ENCODE measurements around the gene WDR73. TPM values are rescaled to one million over a fixed set of nuclear protein-coding genes. Genes with fewer than 3 reads are reported as not detected.
A peak's percentile ranks its signal among the peaks of the same experiment; 100 is the strongest.

Gene WDR73
- total and polyA plus RNA-seq, 2 of the 8 experiments (the other 6 are each of a cell fraction or from before 2014, with no cell fraction given) = 22.7 to 23.1 TPM

- H4K20me1 ChIP-seq (replicated peaks in 1 of 2; ENCODE audit: control insufficient read depth in 1 of 2, insufficient read depth in 2 of 2, low read length in 2 of 2) = peaks cover 0 to 3% of the 10 kb centered on the region in 2 experiments
- FAIRE-seq (no peak), DNase-seq (ENCODE audit: low read depth in 1 of 2, low spot score in 2 of 2) (no peak)
- no peak for TF ChIP-seq BCL11A (IDR thresholded peaks at IDR 0.05; ENCODE audit: low read depth in 2 of 2, low read length in 2 of 2)
- no peak for TF ChIP-seq CBX8 (IDR thresholded peaks at IDR 0.05; ENCODE audit: borderline replicate concordance, low read depth, low read length)
- TF ChIP-seq SUZ12 (IDR thresholded peaks at IDR 0.05; ENCODE audit: low read length) = no peak
- TF ChIP-seq SAP30 (IDR thresholded peaks at IDR 0.05; ENCODE audit: insufficient read depth, insufficient replicate concordance, low read length) = no peak
- TF ChIP-seq PHF8 (conservative IDR thresholded peaks at IDR 0.05; ENCODE audit: low read depth, low read length) = no peak
- no peak for TF ChIP-seq CTCF (IDR thresholded peaks at IDR 0.05; ENCODE audit: control extremely low read depth in 1 of 3, insufficient read depth in 1 of 3, low read depth in 1 of 3, low read length in 3 of 3)
- H3K27ac ChIP-seq (ENCODE audit: low read depth, low read length) = no peak overlapping the region
- H2BK12ac ChIP-seq (ENCODE audit: low read depth, low read length) = 0 out of 2 replicates have a peak overlapping the region, but pooled peaks have one; percentile 17
- 81% methylated on average over 10 of the region's 10 CpGs; no CpG with 5 or more reads in 1 of the 2 experiments for WGBS, 2 experiments (ENCODE audit: extremely low coverage in 1 of 2, insufficient coverage in 1 of 2, insufficient read length in 1 of 2, insufficient replicate concordance in 2 of 2, low coverage in 1 of 2, low lambda C conversion rate in 2 of 2, missing lambda C conversion rate in 1 of 2)
- no peak overlapping the region for H2AFZ ChIP-seq (ENCODE audit: low read length)
- H3K4me1 ChIP-seq (replicated peaks in 1 of 4; ENCODE audit: control insufficient read depth in 3 of 4, insufficient read depth in 4 of 4, low read length in 3 of 4) = peaks cover 7 to 18% (median 10%) of the 10 kb centered on the region in 4 experiments
- peak overlapping the region in 1 of 2 experiments; percentile 65; a peak in 1 of 4 replicates for H3K4me2 ChIP-seq (ENCODE audit: insufficient read depth in 1 of 2, low read depth in 2 of 2, low read length in 2 of 2)
- H2BK15ac ChIP-seq (ENCODE audit: low read length) = no peak overlapping the region
- H3K79me1 ChIP-seq (ENCODE audit: low read depth, low read length) = no peaks in the 10 kb centered on the region; the same call in 1 of the 2 replicates
- H4K8ac ChIP-seq (ENCODE audit: extremely low read depth, insufficient read depth, low read length) = no peak overlapping the region
- H3K23me2 ChIP-seq (ENCODE audit: low read depth, low read length) = peaks cover 15% of the 10 kb centered on the region
- peaks cover 0 to 26% of the 10 kb centered on the region in 2 experiments; a peak in 2 of 4 replicates for H3K79me2 ChIP-seq (ENCODE audit: control insufficient read depth in 1 of 2, insufficient read depth in 2 of 2, low read length in 2 of 2)
- H3K18ac ChIP-seq (ENCODE audit: extremely low read depth, low read length) = no peak overlapping the region
- H4K91ac ChIP-seq (replicated peaks; ENCODE audit: insufficient read length, low read length) = no peak overlapping the region
- no peak overlapping the region for H2AK5ac ChIP-seq (ENCODE audit: low read depth, low read length)
- H3K4ac ChIP-seq (replicated peaks; ENCODE audit: insufficient read length, low read depth, low read length) = no peak overlapping the region
- no peak overlapping the region for H3K23ac ChIP-seq (ENCODE audit: insufficient read length)
- ChIA-PET POLR2A (ENCODE audit: partially characterized antibody) (interaction anchor here (0.7 to 11.9 kb wide), 10 partner anchors 17 to 152 kb away, joined by 3 to 176 read pairs (median 6); partner anchors contain the start of gene WDR73), CTCF (ENCODE audit: partially characterized antibody) (interaction anchor here (0.6 to 6.5 kb wide), 19 partner anchors 9 to 335 kb away, joined by 3 to 61 read pairs (median 8); partner anchors contain the start of gene WDR73)
- no peaks in the 10 kb centered on the region for H3K9me3 ChIP-seq (ENCODE audit: insufficient read depth in 2 of 2, low read depth in 1 of 2, low read length in 1 of 2)
- H3K36me3 ChIP-seq (ENCODE audit: control insufficient read depth in 2 of 4, insufficient read depth in 4 of 4, low read length in 3 of 4) = peaks cover 0 to 6% (median 0%) of the 10 kb centered on the region in 4 experiments; a peak in 1 of 8 replicates
- no peak overlapping the region for H2BK20ac ChIP-seq (ENCODE audit: low read length)
- no peak overlapping the region for H2BK120ac ChIP-seq (replicated peaks; ENCODE audit: low read depth, low read length)
- no peak overlapping the region for H3K9ac ChIP-seq (replicated peaks in 1 of 4; ENCODE audit: extremely low read depth in 1 of 4, low read depth in 3 of 4, low read length in 3 of 4)
- H4K5ac ChIP-seq (ENCODE audit: insufficient read length, low read depth, low read length) = no peak overlapping the region
- H3K56ac ChIP-seq (replicated peaks; ENCODE audit: insufficient read length, low read depth, low read length) = no peak overlapping the region
- no peak overlapping the region for H3K4me3 ChIP-seq (ENCODE audit: extremely low read depth in 1 of 4, insufficient read depth in 2 of 4, low read depth in 3 of 4, low read length in 4 of 4)
- peaks cover 0 to 3% (median 0%) of the 10 kb centered on the region in 4 experiments; a peak in 4 of 7 replicates for H3K27me3 ChIP-seq (replicated peaks in 1 of 4; ENCODE audit: control insufficient read depth in 3 of 4, extremely low read depth in 1 of 4, insufficient read depth in 3 of 4, low read length in 3 of 4)
- no peak overlapping the region for H2BK5ac ChIP-seq (ENCODE audit: low read depth, low read length)
- no peak overlapping the region for H3K14ac ChIP-seq (ENCODE audit: insufficient read length)
Measured at GRCh38 chr15:84599906-84600305, 54.2 kb downstream of the WDR73 start.
